ENCODE results near the gene CA4.

DNA sequence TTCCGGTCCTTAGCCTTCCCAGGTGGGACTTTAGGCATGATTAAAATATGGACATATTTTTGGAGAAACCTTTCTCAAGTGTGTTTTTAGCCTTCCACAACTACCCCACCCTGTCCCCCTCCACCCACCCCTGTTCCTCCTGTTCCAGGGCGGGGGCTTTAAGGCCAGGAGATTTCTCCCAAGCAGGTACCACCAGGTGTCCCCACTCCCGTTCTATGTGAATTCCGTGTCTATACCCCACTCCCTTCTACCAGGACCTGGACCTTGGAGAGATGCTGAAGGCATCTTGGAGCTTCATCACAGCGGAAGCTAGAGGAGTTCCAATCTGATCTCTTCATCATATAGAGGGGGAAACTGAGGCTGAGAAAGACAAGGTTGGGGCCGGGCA lies 9.7 kb downstream of the CA4 start:
- TF ChIP-seq EZH2phosphoT487 (IDR thresholded peaks at IDR 0.05; ENCODE audit: borderline replicate concordance, low read depth, low read length): no peak
- TF ChIP-seq, protein P1, sequence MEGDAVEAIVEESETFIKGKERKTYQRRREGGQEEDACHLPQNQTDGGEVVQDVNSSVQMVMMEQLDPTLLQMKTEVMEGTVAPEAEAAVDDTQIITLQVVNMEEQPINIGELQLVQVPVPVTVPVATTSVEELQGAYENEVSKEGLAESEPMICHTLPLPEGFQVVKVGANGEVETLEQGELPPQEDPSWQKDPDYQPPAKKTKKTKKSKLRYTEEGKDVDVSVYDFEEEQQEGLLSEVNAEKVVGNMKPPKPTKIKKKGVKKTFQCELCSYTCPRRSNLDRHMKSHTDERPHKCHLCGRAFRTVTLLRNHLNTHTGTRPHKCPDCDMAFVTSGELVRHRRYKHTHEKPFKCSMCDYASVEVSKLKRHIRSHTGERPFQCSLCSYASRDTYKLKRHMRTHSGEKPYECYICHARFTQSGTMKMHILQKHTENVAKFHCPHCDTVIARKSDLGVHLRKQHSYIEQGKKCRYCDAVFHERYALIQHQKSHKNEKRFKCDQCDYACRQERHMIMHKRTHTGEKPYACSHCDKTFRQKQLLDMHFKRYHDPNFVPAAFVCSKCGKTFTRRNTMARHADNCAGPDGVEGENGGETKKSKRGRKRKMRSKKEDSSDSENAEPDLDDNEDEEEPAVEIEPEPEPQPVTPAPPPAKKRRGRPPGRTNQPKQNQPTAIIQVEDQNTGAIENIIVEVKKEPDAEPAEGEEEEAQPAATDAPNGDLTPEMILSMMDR (conservative IDR thresholded peaks at IDR 0.05; ENCODE audit: low read length): no peak

Measured in OCI-LY7 (cell line).